Measurements from ENCODE around the gene CDH3.

DNA sequence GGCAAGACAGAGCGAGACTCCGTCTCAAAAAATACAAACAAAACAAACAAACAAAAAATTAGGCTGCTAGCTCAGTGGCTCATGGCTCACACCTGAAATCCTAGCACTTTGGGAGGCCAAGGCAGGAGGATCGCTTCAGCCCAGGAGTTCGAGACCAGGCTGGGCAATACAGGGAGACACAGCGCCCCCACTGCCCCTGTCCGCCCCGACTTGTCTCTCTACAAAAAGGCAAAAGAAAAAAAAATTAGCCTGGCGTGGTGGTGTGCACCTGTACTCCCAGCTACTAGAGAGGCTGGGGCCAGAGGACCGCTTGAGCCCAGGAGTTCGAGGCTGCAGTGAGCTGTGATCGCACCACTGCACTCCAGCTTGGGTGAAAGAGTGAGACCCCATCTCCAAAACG is 91.5 kb downstream of the CDH3 start:
- TF ChIP-seq, protein P1, sequence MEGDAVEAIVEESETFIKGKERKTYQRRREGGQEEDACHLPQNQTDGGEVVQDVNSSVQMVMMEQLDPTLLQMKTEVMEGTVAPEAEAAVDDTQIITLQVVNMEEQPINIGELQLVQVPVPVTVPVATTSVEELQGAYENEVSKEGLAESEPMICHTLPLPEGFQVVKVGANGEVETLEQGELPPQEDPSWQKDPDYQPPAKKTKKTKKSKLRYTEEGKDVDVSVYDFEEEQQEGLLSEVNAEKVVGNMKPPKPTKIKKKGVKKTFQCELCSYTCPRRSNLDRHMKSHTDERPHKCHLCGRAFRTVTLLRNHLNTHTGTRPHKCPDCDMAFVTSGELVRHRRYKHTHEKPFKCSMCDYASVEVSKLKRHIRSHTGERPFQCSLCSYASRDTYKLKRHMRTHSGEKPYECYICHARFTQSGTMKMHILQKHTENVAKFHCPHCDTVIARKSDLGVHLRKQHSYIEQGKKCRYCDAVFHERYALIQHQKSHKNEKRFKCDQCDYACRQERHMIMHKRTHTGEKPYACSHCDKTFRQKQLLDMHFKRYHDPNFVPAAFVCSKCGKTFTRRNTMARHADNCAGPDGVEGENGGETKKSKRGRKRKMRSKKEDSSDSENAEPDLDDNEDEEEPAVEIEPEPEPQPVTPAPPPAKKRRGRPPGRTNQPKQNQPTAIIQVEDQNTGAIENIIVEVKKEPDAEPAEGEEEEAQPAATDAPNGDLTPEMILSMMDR (conservative IDR thresholded peaks at IDR 0.05; ENCODE audit: low read length): no peak
- TF ChIP-seq EZH2phosphoT487 (IDR thresholded peaks at IDR 0.05; ENCODE audit: borderline replicate concordance): no peak

Data from Loucy (cell line).